GM04504 (cell line): Measurements from ENCODE around the gene PTPRN2.

Experiments used
- DNase-seq: peaks from one replicate; pipeline ENCODE4 v3.0.0-alpha.2; 2012; ENCODE audit warnings: low read depth

Gene PTPRN2

DNA sequence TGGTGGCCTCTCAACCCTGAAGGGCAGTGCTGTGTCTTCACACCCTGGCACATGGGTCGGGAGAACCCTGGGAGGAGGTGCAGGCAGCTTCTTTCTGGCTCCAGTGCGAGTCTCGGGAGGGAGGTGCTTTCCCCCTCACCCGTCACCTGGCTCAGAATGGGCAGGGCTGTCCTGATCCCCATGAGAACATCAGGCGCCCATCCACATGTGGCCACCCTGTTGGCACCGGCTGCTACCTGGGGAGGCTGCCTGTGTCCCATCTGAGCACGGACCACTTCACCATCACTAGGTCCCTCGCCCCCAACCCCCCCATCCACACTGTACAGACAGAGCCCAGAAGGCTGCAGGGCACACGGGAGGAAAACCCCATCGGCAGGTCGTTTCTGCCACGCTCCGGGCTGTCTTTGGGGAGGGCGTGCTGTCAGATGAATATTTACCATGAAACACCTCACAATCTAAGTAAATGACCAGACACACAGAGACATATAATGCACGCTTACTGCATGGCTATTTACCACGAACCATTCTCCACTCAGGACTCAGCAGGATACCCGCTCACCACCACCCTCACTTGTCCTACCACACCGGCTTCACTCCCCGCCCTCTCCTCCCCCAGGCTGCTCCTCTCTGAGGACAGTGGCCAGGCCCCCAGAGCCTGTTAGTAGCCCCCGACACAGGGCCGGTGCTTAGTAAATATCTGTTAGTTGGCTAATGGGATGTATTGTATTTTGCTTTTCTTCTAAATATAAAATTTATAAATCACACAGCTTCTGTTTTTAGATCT, 968.6 kb downstream of the PTPRN2 start:
- no peak for DNase-seq

GRCh38 chr7:157618091-157618726, 969.4 kb downstream of the PTPRN2 start:
- no peak for DNase-seq

GRCh38 chr7:157617401-157617800, 970.2 kb downstream of the PTPRN2 start:
- no peak for DNase-seq

DNA sequence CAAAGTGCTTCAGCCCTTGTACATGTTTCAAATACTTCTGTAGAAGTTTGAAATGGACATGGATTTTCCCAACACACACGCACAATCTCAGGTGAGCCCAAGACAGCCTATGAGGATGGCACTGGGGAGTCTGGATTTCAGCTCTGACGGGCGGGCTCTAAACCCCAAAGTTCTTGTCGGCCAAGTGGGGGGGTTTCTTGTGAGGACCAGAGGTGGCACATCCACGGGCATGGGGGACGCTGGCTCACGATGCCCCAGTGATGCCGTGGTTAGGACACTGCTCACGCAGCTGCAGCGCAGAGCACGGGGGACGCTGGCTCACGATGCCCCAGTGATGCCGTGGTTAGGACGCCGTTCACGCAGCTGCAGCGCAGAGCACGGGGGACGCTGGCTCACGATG, 970.7 kb downstream of the PTPRN2 start:
- DNase-seq, result no peak

- no peak for DNase-seq
Measured at GRCh38 chr7:157616426-157616825, 971.2 kb downstream of the PTPRN2 start.

GRCh38 chr7:157615852-157616251, 971.8 kb downstream of the PTPRN2 start:
- no peak for DNase-seq

DNA sequence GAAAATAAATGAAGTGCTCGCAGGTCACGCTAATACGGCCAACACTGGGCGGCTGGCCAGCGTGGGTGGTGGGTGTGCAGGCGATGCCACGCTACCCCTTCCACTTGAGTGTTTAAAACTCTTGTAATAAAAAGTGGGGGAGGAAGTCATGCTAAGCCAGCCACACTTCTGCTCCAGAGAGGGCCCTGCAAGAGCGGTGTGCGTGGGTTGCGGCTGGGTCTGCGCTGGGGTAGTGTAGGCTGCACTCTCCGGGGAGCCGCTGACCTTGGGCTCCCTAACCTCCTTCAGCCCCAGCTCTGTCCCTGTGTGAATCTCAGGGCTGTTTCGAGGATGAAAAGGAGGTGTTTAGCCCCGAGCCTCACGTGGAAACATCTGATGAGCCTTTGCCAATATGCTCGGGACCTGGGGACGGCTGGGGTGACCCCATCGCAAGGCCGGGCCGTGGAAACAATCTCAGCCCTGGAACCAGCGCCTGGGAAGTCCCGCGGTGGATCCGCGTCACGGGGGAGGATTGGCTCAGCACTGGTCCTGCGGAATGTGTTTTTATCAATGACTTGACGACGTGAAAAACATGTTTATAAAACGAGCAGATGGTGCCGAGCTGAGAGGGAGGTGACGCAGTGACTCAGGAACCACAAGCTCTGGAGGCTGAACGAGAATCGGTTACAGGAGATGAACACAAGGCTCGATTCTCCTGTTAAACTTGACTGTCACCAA, 972.4 kb downstream of the PTPRN2 start:
- DNase-seq, result no peak

- no peak for DNase-seq
Measured at GRCh38 chr7:157614457-157615020, 973.1 kb downstream of the PTPRN2 start.

GRCh38 chr7:157613575-157614322, 973.9 kb downstream of the PTPRN2 start:
- no peak for DNase-seq

DNA sequence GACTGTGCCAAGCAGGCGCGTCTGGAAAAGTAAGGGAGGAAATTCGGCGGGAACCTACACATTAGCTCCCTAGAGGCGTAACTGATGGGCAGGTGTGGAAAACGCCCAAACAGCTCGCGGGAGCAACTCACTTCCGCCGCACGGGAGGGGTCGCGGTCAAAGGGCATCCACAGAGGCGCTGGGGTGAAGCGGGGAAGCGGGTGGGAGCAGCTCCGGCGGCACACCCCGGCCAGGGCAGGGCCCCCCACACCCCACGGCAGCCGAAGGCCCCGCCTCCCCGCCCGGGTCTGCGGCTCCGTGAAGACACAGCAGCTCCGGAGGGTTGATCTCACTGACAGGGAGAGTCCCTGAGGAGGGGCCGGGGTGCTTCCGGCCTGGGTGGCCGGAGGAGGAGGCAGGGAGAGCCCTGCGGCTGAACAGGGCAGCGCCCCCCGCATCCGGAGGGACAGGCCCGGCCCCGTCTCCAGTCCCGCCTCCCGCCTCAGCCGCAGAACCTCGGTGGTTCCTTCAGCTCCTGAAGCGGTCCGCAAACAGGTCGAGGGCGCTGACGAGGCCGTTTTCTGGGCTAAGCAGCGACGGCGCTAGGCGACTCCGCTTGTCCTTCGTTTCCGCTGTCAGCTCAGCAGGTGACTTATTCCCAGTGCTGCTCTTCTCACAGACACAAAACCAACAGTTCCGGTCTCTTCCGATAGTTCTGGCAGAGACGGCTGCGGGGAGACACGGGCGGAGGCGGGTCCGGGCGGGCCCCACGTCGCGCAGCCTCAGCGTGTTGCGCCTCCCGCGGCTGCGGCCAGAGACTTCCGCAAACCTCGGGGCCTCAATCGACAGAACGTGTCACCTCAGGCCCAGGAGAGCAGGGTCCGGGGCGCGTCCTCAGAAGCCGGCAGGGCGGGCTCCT, 974.7 kb downstream of the PTPRN2 start:
- no peak for DNase-seq

DNA sequence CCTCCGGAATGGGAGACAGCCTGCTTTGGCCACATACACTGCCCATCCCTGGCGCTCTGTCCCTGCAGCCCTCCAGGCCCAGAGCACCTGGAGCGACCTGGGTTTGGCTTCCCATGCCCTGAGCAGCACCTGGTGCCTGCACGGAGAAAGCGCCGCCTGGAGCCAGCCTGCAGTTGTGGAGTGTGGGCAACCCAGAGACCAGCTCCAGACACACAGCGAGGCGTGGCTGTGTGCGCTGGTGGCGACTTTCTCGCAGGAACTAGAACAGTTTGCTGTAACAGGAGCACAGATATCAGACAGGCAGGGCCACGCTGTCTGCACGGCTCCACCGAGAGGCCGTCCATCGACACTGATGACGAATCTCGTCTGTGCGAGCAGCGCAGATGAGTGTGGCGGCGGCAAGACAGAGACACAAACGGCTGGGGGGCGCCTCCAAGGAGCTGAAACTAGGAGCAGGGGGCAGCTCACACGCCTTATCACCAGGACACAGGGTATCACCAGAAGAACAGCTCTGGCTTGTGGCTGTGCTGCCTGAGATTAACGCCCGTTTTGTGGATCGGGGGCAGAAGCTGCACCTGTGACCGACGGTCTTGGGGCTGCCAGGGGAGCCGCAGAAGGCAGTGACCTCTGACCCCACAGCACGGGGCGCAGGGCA, 975.5 kb downstream of the PTPRN2 start:
- no peak for DNase-seq

- DNase-seq, result no peak
Measured at GRCh38 chr7:157611341-157611740, 976.3 kb downstream of the PTPRN2 start.

DNA sequence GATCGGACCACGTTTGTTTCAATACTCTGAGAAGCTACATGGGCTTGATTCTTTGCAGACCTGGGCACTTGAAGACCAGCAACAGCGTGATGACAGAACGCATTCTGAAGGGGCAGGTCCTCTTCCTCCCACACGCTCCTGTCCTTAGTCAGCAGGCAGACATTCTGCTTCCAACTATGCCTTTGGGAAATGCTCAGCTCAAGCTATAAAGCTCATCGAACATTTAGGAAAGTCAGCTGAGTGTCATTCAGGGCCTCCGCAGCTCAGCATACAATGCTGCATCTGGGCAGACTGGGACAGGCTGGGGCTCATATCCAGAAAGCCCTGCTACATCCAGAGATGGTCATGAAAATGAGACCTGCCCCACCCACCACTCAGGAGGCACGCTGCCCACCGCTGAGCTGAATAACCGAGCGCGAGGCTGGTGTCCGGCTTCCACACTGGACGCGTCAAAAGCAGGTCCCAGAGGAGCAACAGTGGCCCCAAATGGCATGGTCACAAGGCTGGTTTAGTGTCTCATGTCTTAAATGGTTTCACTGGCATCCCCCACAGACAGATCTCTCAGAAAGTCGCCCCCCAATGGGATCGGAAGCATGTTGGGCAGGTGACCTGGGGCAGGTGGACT, 976.8 kb downstream of the PTPRN2 start:
- DNase-seq, result no peak

GRCh38 chr7:157609932-157610640, 977.5 kb downstream of the PTPRN2 start:
- DNase-seq, result no peak

- DNase-seq, result no peak
Measured at GRCh38 chr7:157609516-157609915, 978.1 kb downstream of the PTPRN2 start.

DNA sequence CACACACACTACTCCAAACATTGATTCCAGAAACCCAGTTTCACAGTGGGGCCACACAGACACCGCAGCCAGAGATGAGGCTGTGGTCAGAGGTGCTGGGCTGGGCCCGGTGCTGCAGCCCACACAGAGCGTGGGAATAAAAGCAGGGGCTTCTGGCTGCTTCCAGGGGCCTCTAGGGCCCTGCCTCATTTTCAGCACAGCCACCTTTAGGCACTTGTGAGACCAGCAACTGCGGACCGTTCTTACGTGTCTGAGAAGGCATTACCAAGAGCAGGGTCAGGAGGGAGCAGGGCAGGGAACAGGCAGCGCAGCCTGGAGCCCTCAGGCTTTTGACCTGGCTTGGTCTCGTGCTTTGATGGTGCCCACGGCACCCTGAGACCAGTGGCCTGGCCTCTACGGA, 980.4 kb downstream of the PTPRN2 start:
- no peak for DNase-seq

DNA sequence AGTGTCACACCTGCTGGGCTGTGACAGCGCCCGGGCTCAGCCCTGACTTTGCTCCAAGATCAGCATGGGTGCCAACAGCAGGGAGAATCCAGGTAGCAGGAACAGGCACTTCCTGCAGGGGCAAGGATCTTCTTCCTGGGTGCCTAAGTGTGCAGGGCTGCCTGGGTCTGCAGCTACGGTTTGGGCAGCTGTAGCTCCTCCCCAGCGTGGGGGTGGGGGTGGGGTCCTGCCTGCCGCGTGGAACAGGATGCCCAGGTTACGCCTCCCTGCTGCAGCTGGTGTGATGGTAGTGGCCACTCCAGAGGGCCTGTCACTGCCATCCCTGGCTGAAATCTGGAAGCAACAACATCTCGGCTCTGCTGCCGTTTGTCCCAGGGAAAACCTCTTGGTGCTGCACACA, 981.5 kb downstream of the PTPRN2 start:
- no peak for DNase-seq

- no peak for DNase-seq
Measured at GRCh38 chr7:157605638-157606037, 982.0 kb downstream of the PTPRN2 start.

GRCh38 chr7:157604661-157605381, 982.8 kb downstream of the PTPRN2 start:
- DNase-seq, result no peak
